Fibroblast of lung (primary cell): ENCODE results near the gene MESD. TPM values are rescaled to one million over a fixed set of nuclear protein-coding genes. Genes with fewer than 3 reads are reported as not detected.

Experiments
- DNase-seq, 2 donors: peaks; one replicate each; pipeline versions ENCODE4 v3.0.0 to v3.0.0-alpha.2; 2010; ENCODE audit warnings: low read depth in 2 of 2
- H2AFZ ChIP-seq: 2 replicates; pipeline ENCODE4 v1.5.1; 2012; ENCODE audit warnings: low read length, control low read depth, inconsistent platforms
- H3K27ac ChIP-seq: 2 replicates; pipeline ENCODE4 v1.5.1; 2011; ENCODE audit warnings: low read length, control low read depth; ENCODE audit not compliant: insufficient read depth
- H3K27me3 ChIP-seq: 2 replicates; pipeline ENCODE4 v1.5.1; 2011; ENCODE audit warnings: mild to moderate bottlenecking, low read length; ENCODE audit not compliant: control insufficient read depth, insufficient read depth
- H3K36me3 ChIP-seq: 2 replicates; pipeline ENCODE4 v1.5.1; 2011; ENCODE audit warnings: low read length; ENCODE audit not compliant: control insufficient read depth, insufficient read depth
- H3K4me1 ChIP-seq: 2 replicates; pipeline ENCODE4 v1.5.1; 2011; ENCODE audit warnings: low read length; ENCODE audit not compliant: control insufficient read depth, insufficient read depth; ENCODE audit errors: extremely low read depth
- H3K4me2 ChIP-seq: 2 replicates; pipeline ENCODE4 v1.5.1; 2011; ENCODE audit warnings: low read length, control low read depth; ENCODE audit not compliant: insufficient read depth; ENCODE audit errors: extremely low read depth
- H3K4me3 ChIP-seq, 4 experiments: fragments of 200-600 bp in 1 of 4; sonication (generic) in 1 of 4; replicated peaks in 1 of 4; 2 replicates each; pipeline ENCODE4 v1.5.1; 2011 to 2016; ENCODE audit warnings: low read length in 4 of 4, low read depth in 3 of 4, mild to moderate bottlenecking in 3 of 4, control low read depth in 2 of 4, inconsistent platforms in 1 of 4, mixed read lengths in 1 of 4; ENCODE audit not compliant: insufficient read depth in 1 of 4; ENCODE audit errors: control extremely low read depth in 1 of 4
- H3K79me2 ChIP-seq: 2 replicates; pipeline ENCODE4 v1.5.1; 2012; ENCODE audit warnings: mild to moderate bottlenecking, low read length, inconsistent platforms; ENCODE audit not compliant: control insufficient read depth, insufficient read depth
- H3K9ac ChIP-seq: 2 replicates; pipeline ENCODE4 v1.5.1; 2011; ENCODE audit warnings: mild to moderate bottlenecking, low read length, control low read depth; ENCODE audit not compliant: insufficient read depth
- H3K9me3 ChIP-seq: 2 replicates; pipeline ENCODE4 v1.5.1; 2012; ENCODE audit warnings: low read depth, low read length; ENCODE audit not compliant: control insufficient read depth, insufficient read depth
- H4K20me1 ChIP-seq: 2 replicates; pipeline ENCODE4 v1.5.1; 2011; ENCODE audit warnings: low read length; ENCODE audit not compliant: control insufficient read depth, insufficient read depth; ENCODE audit errors: extremely low read depth
- CTCF ChIP-seq, 2 donors: IDR thresholded peaks in 1 of 2; conservative IDR thresholded peaks in 1 of 2; 1 replicate in 1 of 2; 2 replicates in 1 of 2; pipeline ENCODE4 v1.5.1; 2011 to 2012; ENCODE audit warnings: low read length in 2 of 2, control low read depth in 1 of 2, inconsistent platforms in 1 of 2, low read depth in 1 of 2, mild to moderate bottlenecking in 1 of 2
- EZH2 ChIP-seq: IDR thresholded peaks from 2 replicates; pipeline ENCODE4 v1.5.1; 2012; ENCODE audit warnings: low read length, control low read depth, mild to moderate bottlenecking; ENCODE audit errors: missing control alignments
- polyA plus RNA-seq, 2 donors: library from polyadenylated mRNA; depleted of rRNA in 1 of 2; stranded (reverse) in 1 of 2; unstranded in 1 of 2; fragments of >200 nt; gene quantifications; 2 replicates each; pipeline ENCODE4 v1.2.1, GENCODE V29; 2011 to 2012; ENCODE audit warnings: missing spikeins in 1 of 2
- total RNA-seq: library from RNA; depleted of rRNA; stranded (reverse); fragments of >200 nt; gene quantifications from 2 replicates; pipeline ENCODE4 v1.2.1, GENCODE V29; 2014

Gene MESD
- total and polyA plus RNA-seq, 2 donors (not counting 1 experiment from before 2014, with no cell fraction given), result 21.3 to 26.0 TPM

- Histone ChIP-seq H3K36me3 (peaks cover 7% of the 10 kb centered on the region), H3K4me3 (peak overlapping the region in 2 of 4 experiments; percentile 91 to 97), H3K9ac (no peak overlapping the region), H3K27ac (no peak overlapping the region), H3K4me2 (peak overlapping the region; percentile 69), H3K27me3 (no peaks in the 10 kb centered on the region), H3K4me1 (peaks cover 7% of the 10 kb centered on the region), H3K79me2 (peaks cover 45% of the 10 kb centered on the region), H2AFZ (no peak overlapping the region), H4K20me1 (no peaks in the 10 kb centered on the region), H3K9me3 (no peaks in the 10 kb centered on the region)
- TF ChIP-seq CTCF (conservative IDR thresholded peaks at IDR 0.05 in 1 of 2, IDR thresholded peaks at IDR 0.05 in 1 of 2; ENCODE audit: low read depth in 1 of 2, low read length in 2 of 2) (no peak), EZH2 (no peak)
- no peak for DNase-seq
Measured at GRCh38 chr15:81003097-81003350, 13.4 kb upstream of the MESD start.

DNA sequence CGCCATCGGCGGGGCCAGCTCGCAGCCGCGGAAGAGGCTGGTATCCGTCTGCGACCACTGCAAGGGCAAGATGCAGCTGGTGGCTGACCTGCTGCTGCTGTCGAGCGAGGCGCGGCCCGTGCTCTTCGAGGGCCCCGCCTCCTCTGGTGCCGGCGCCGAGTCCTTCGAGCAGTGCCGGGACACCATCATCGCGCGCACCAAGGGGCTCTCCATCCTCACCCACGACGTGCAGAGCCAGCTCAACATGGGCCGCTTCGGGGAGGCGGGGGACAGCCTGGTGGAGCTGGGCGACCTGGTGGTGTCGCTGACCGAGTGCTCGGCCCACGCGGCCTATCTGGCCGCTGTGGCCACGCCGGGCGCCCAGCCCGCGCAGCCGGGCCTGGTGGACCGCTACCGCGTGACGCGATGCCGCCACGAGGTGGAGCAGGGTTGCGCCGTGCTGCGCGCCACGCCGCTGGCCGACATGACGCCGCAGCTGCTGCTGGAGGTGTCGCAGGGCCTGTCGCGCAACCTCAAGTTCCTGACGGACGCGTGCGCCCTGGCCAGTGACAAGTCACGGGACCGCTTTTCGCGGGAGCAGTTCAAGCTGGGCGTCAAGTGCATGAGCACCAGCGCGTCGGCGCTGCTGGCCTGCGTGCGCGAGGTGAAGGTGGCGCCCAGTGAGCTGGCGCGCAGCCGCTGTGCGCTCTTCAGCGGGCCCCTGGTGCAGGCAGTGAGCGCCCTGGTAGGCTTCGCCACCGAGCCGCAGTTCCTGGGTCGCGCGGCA is 12.9 kb upstream of the MESD start:
- Histone ChIP-seq H3K9me3 (no peaks in the 10 kb centered on the region), H3K4me3 (peak overlapping the region; percentile 37 to 97 (median 72)), H3K27me3 (no peaks in the 10 kb centered on the region), H4K20me1 (no peaks in the 10 kb centered on the region), H3K9ac (peak overlapping the region; percentile 96), H3K36me3 (peaks cover 7% of the 10 kb centered on the region), H3K4me2 (peak overlapping the region; percentile 69), H3K27ac (peak overlapping the region; percentile 95), H3K4me1 (peaks cover 7% of the 10 kb centered on the region), H3K79me2 (peaks cover 45% of the 10 kb centered on the region), H2AFZ (no peak overlapping the region)
- DNase-seq, result peak in 1 of 2 donors; percentile 22
- TF ChIP-seq EZH2, result no peak
- no peak for TF ChIP-seq CTCF (conservative IDR thresholded peaks at IDR 0.05 in 1 of 2, IDR thresholded peaks at IDR 0.05 in 1 of 2; ENCODE audit: low read depth in 1 of 2, low read length in 2 of 2)

DNA sequence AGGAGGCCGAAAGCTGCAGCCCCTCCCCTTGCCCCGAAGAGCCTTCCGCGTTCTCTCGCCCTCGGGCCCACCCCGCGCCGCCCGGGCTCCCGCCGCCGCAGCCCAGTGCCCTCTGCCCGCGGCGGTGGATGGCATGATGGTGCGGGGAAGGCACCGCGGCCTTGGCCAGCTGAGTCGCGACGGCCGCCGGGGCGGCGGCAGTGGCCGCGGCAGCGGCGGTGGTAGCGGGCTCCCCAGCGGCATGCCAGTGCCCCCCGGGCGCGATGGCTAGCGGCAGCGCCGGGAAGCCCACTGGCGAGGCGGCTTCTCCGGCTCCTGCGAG is 12.4 kb upstream of the MESD start:
- Histone ChIP-seq H3K4me3 (peak overlapping the region; percentile 39 to 97 (median 72)), H3K27me3 (no peaks in the 10 kb centered on the region), H3K9ac (peak overlapping the region; percentile 96), H3K4me1 (peaks cover 7% of the 10 kb centered on the region), H3K4me2 (peak overlapping the region; percentile 69), H3K79me2 (peaks cover 45% of the 10 kb centered on the region), H2AFZ (no peak overlapping the region), H3K27ac (peak overlapping the region; percentile 95), H3K9me3 (no peaks in the 10 kb centered on the region), H3K36me3 (peaks cover 7% of the 10 kb centered on the region), H4K20me1 (no peaks in the 10 kb centered on the region)
- TF ChIP-seq CTCF (conservative IDR thresholded peaks at IDR 0.05 in 1 of 2, IDR thresholded peaks at IDR 0.05 in 1 of 2; ENCODE audit: low read depth in 1 of 2, low read length in 2 of 2), result no peak
- no peak for TF ChIP-seq EZH2
- DNase-seq, result no peak
